Amygdala (tissue), 56 donors: ENCODE measurements around the gene AGAP5.

Experiments
- DNase-seq, 56 donors: peaks; one replicate each; lab custom pipeline; 2025; lab: John Stamatoyannopoulos, UW

AGAP5 gene

DNA sequence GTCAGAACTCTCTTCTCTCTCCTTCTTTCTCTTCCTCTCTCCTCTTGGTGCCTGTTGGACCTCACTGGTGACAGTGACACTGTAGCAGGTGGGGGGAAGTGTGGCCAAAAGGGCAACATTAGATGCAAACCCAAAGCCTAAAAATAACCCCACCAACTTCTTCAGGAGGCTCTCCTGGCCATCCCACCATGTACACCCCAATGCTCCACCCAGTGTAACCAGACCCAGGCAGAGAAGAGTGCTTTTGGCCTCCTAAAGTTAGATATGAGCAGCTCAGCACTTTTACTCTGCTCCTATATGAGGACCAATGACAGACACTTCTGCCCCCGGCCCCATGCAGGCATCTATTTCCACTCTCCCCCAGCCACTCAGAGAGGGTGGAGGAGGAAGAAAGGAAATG is 62.1 kb downstream of the AGAP5 start:
- no peak for DNase-seq

DNA sequence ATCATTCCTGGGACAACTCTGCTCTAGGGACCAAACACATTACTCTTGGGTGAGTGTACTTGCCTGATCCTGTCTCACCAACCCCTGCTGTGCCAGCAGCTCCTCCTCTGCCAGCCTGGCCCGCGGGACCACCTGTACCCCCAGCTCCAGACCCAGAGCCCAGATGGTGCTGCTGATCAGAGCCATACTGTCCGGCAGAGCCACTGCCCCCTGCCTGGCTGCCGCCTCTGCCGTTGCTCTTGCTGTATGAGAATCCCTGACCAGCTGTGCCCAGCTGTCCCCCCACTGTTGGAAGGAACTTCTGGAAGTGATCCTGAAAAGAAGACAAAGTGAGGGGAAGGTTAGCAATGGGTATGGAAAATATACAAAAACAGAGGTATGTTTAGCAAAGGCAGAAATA is 63.5 kb downstream of the AGAP5 start:
- no peak for DNase-seq

DNA sequence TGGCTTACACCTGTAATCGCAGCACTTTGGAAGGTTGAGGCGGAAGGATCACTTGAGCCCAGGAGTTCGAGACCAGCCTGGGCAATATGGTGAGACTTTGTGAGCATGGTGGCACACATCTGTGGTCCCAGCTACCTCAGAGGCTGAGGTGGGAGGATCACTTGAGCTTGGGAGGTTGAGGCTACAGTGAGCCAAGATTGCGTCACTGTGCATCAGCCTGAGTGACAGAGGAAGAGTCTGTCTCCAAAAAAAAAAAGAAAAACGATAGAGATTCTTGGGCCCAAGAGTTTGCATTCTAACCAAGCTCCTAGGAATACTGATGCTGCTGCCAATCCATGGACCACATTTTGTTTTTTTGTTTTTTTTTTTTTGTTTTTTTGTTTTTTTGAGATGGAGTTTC is 68.7 kb downstream of the AGAP5 start:
- DNase-seq: no peak

DNA sequence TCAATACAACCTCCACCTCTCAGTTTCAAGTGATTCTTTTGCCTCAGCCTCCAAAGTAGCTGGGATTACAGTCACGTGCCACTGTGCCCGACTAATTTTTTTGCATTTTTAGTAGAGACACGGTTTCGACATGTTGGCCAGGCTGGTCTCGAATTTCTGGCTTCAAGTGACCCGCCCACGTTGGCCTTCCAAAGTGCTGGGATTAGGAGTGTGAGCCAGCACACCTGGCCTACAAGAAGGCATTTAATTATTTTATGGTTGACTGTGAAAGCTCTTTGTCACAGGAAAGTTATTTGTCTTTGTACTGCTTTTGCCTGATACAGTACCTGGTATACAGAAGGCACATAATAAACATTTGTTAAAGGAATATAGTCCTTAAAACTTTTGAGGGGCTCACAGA is 69.5 kb downstream of the AGAP5 start:
- DNase-seq: no peak

DNA sequence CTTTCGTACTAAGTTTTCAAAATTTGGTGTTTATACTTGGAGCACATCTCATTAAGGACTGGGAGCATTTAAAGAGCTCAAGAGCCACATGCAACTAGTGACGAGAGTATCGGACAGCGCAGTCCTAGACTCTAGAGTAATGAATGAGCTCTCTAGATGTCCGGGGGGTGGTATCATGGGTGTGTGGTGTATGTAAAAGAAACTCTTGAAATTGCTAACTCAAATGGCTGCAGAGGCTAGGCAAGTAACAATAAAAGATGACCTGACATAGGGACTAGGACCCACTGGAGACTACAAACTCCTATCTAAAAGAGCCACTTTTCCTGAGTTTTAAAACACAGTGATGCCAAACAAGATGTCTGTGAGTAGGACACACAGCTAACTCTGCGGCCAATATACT is 70.6 kb downstream of the AGAP5 start:
- DNase-seq: no peak

DNA sequence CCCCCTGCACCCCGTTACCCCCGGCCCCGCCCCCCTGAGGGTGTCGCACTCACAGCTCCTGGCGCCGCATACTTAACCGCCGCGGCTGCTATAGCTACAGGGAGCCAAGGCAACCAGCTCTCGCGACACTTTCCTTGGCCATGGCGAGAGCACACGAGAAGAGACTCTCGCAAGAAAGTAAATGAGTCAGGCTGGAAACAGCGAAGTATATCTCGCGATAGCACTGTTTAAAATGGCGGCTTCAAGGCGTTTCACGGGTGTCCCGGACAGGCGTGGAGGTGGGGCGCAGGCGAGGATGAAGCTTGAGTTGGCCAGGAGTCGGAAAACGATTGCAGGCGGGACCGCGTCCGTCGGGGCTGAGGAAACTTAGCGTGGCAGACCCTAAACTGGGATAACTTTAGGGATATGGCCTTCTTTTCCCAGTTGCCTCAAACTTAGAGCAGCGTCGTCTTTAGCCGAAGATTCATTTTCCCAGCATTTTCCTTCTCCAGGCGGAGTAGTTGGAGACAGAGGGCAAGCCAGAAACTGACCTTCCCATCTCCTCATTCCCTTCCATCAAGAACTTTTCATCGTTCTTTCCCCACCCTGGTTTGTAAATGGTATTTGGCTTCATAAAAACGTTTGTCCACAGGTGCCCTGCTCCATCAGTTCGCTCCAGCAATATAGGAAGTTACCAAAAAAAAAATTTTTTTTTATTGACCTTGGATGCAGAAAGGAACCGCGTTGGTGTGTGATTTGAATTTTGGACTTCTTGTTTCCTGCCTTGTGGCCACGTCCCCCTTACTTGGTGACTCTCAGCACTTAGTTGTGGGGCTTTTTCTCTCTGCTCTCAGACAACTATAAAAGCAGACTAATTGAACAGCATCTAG is 71.8 kb downstream of the AGAP5 start:
- DNase-seq: peak; percentile 16 to 93 (median 80)

DNA sequence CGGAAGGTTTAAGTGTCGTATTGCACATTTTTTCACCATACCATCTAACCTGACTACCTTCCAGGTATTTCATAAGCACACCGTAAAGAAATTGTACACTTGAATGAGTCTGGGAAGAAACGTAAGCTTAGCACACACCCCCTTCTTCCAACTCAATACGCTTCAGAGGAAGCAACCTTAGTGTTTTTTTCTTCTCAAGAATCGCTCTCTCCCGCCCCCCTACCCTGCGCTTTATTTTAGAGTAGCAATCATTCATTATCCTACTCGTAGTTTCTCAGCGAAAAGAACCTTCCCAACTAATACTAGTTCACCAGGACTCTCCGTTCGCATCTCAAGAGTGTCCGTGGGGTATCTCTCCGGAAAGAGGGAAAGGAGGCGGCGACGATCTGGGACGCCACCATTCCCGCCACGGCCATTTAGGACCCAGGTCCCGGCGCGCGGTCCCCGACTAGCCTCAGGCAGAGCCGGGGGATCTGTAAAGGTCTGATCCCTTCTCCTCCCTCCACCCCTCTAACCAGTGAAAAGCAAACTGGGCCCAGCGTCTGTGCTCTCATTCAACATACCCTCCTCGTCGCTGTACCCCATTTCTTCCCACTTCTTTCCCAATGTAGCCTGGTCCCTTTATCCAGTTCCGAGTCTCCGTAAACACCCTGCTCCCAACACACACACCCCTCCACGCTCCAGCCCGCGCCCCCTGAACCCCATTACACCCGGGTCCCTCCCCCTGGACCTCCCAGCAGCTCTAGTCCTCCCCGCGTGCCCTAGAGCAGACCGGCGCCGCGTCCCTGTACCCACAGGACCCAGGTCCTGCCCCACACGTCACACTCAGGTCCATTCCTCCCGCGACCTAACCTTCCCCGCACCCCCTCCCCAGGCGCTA is 72.7 kb downstream of the AGAP5 start:
- peak in 20 of 56 donors; percentile 14 to 68 (median 39) for DNase-seq
